Chondrocyte (in vitro differentiated cells): ENCODE results near the gene C5orf46. TPM values are rescaled to one million over a fixed set of nuclear protein-coding genes. Genes with fewer than 3 reads are reported as not detected.

Source experiments
- DNase-seq: peaks from one replicate; pipeline ENCODE4 v3.0.0; 2021; ENCODE audit warnings: mixed read lengths, low spot score
- H3K27ac Mint-ChIP-seq: one replicate; pipeline ENCODE4 v1.8.0; 2021; ENCODE audit warnings: mild to moderate bottlenecking, moderate library complexity, mixed read lengths; ENCODE audit not compliant: unreplicated experiment
- H3K27me3 Mint-ChIP-seq: 2 replicates; pipeline ENCODE4 v1.8.0; 2021; ENCODE audit warnings: low read depth, mixed read lengths
- H3K36me3 Mint-ChIP-seq: 2 replicates; pipeline ENCODE4 v1.8.0; 2021; ENCODE audit warnings: low read depth, mixed read lengths
- H3K4me1 Mint-ChIP-seq: 2 replicates; pipeline ENCODE4 v1.8.0; 2021; ENCODE audit warnings: low read depth, mild to moderate bottlenecking, mixed read lengths
- H3K4me3 Mint-ChIP-seq: one replicate; pipeline ENCODE4 v1.8.0; 2021; ENCODE audit warnings: mild to moderate bottlenecking, moderate library complexity, mixed read lengths; ENCODE audit not compliant: unreplicated experiment
- H3K9me3 Mint-ChIP-seq: 2 replicates; pipeline ENCODE4 v1.8.0; 2021; ENCODE audit warnings: low read depth, mixed read lengths
- CTCF ChIP-seq: fragments of 200-600 bp; sonication (generic); IDR thresholded peaks from 2 replicates; pipeline ENCODE4 v1.5.0; 2021; ENCODE audit warnings: antibody characterized with exemption, mild to moderate bottlenecking, moderate library complexity
- total RNA-seq: library from RNA; stranded (reverse); gene quantifications from 3 replicates; pipeline ENCODE4 v1.2.1, GENCODE V29; 2021

C5orf46 gene
- total RNA-seq, 1 donor from 2014 or later, result 7.8 TPM

GRCh38 chr5:147895864-147896263, 10.5 kb downstream of the C5orf46 start:
- Mint-ChIP-seq H3K9me3 (peaks cover 3% of the 10 kb centered on the region), H3K27ac (no peak overlapping the region), H3K36me3 (peaks cover 5% of the 10 kb centered on the region), H3K4me1 (peaks cover 35% of the 10 kb centered on the region), H3K4me3 (no peak overlapping the region), H3K27me3 (no peaks in the 10 kb centered on the region)
- TF ChIP-seq CTCF, result no peak
- DNase-seq, result no peak

GRCh38 chr5:147893820-147894219, 12.5 kb downstream of the C5orf46 start:
- TF ChIP-seq CTCF, result no peak
- DNase-seq, result no peak
- Mint-ChIP-seq H3K4me3 (no peak overlapping the region), H3K27ac (peak overlapping the region; percentile 53), H3K36me3 (peaks cover 5% of the 10 kb centered on the region), H3K4me1 (peaks cover 29% of the 10 kb centered on the region), H3K27me3 (peaks cover 5% of the 10 kb centered on the region), H3K9me3 (peaks cover 3% of the 10 kb centered on the region)

GRCh38 chr5:147892696-147893296, 13.5 kb downstream of the C5orf46 start:
- Mint-ChIP-seq H3K4me1 (peaks cover 29% of the 10 kb centered on the region), H3K27ac (peak overlapping the region; percentile 72), H3K9me3 (no peaks in the 10 kb centered on the region), H3K4me3 (no peak overlapping the region), H3K27me3 (peaks cover 5% of the 10 kb centered on the region), H3K36me3 (peaks cover 3% of the 10 kb centered on the region)
- DNase-seq, result no peak
- TF ChIP-seq CTCF, result no peak

- no peak overlapping the region for H3K4me3 Mint-ChIP-seq
- peaks cover 16% of the 10 kb centered on the region for H3K4me1 Mint-ChIP-seq
- no peak for DNase-seq
- H3K36me3 Mint-ChIP-seq, result peaks cover 3% of the 10 kb centered on the region
- no peak overlapping the region for H3K27ac Mint-ChIP-seq
- H3K27me3 Mint-ChIP-seq, result peaks cover 19% of the 10 kb centered on the region
- TF ChIP-seq CTCF, result no peak
- no peaks in the 10 kb centered on the region for H3K9me3 Mint-ChIP-seq
Measured at GRCh38 chr5:147887930-147888329, 18.4 kb downstream of the C5orf46 start.

- TF ChIP-seq CTCF, result peak; percentile 88
- Mint-ChIP-seq H3K9me3 (no peaks in the 10 kb centered on the region), H3K4me3 (no peak overlapping the region), H3K27me3 (peaks cover 23% of the 10 kb centered on the region), H3K27ac (no peak overlapping the region), H3K4me1 (peaks cover 9% of the 10 kb centered on the region), H3K36me3 (peaks cover 3% of the 10 kb centered on the region)
- DNase-seq, result no peak
Measured at GRCh38 chr5:147887026-147887627, 19.2 kb downstream of the C5orf46 start.
